HL-60 (cell line): Measurements from ENCODE around the gene TRPV5.

Experiments
- DNase-seq, 2 experiments: peaks; one replicate each; pipeline ENCODE4 v3.0.0-alpha.2; 2010 to 2020; ENCODE audit warnings: low read depth in 1 of 2, low spot score in 1 of 2
- H3K27ac ChIP-seq: fragments of 250-450 bp; sonication (Bioruptor Pico); replicated peaks from 2 replicates; pipeline ENCODE4 v1.5.1; 2020; ENCODE audit warnings: mild to moderate bottlenecking, moderate library complexity
- H3K27me3 ChIP-seq: fragments of 250-450 bp; sonication (Bioruptor Pico); 2 replicates; pipeline ENCODE4 v1.5.1; 2021; ENCODE audit warnings: mild to moderate bottlenecking, moderate library complexity; ENCODE audit not compliant: insufficient read depth, poor library complexity, severe bottlenecking
- H3K4me3 ChIP-seq: replicated peaks from 2 replicates; pipeline ENCODE4 v1.5.1; 2011; ENCODE audit warnings: mild to moderate bottlenecking, control low read depth, low read length; ENCODE audit not compliant: insufficient read depth
- GABPA ChIP-seq: IDR thresholded peaks from 2 replicates; pipeline ENCODE4 v1.6.1; 2012; ENCODE audit warnings: low read depth
- POLR2AphosphoS5 ChIP-seq: IDR thresholded peaks from 2 replicates; pipeline ENCODE4 v1.6.1; 2012; ENCODE audit warnings: low read depth
- SPI1 ChIP-seq: IDR thresholded peaks from 2 replicates; pipeline ENCODE4 v1.6.1; 2012; ENCODE audit warnings: low read depth, mild to moderate bottlenecking, borderline replicate concordance
- TF ChIP-seq, protein P1 (sequence below): IDR thresholded peaks from one replicate; pipeline ENCODE4 v1.5.1; 2011; ENCODE audit warnings: low read length, control low read depth, inconsistent platforms; ENCODE audit not compliant: insufficient read depth
- TF ChIP-seq, protein P2 (sequence below): IDR thresholded peaks from 2 replicates; pipeline ENCODE4 v1.6.1; 2012; ENCODE audit warnings: low read depth; ENCODE audit not compliant: insufficient replicate concordance

The TRPV5 gene

DNA sequence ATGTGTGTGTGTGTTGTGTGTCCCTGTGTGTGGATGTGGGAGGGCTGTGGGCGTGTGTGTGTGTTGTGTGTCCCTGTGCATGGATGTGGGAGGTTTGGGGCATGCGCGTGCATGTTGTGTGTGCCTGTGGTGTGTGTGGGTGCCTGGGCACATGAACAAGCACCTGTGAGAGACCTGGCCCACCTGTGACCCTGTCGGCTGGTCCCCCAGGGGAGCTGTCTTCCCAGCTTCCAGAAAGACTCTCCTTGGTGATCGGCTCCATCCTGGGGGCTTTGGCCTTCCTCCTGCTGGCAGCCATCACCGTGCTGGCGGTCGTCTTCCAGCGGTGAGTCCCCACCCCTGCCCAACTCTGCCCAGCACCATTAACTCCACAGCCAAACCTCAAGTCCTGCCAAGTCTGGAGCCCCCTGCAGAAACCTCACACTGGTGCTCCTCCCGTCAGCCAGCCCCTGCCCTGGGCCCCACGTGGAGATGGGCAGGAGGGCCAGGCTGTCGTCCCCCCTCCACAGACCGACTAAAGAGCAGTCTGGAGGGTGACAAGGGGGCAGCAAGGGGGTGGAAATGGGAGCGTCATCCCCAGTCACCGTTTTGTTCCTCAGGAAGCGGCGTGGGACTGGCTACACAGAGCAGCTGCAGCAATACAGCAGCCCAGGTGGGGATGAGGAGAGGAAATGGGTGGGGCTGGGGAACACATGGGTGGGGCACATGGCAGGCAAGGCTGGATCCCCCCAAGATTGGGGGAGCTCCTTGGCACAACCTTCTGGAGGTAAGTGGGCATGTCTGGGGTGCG lies 66.0 kb downstream of the TRPV5 start:
- no peak overlapping the region for H3K27ac ChIP-seq
- DNase-seq, result no peak
- H3K4me3 ChIP-seq, result no peak overlapping the region
- no peaks in the 10 kb centered on the region for H3K27me3 ChIP-seq
- no peak for TF ChIP-seq POLR2AphosphoS5
- no peak for TF ChIP-seq GABPA
- TF ChIP-seq, protein P1, sequence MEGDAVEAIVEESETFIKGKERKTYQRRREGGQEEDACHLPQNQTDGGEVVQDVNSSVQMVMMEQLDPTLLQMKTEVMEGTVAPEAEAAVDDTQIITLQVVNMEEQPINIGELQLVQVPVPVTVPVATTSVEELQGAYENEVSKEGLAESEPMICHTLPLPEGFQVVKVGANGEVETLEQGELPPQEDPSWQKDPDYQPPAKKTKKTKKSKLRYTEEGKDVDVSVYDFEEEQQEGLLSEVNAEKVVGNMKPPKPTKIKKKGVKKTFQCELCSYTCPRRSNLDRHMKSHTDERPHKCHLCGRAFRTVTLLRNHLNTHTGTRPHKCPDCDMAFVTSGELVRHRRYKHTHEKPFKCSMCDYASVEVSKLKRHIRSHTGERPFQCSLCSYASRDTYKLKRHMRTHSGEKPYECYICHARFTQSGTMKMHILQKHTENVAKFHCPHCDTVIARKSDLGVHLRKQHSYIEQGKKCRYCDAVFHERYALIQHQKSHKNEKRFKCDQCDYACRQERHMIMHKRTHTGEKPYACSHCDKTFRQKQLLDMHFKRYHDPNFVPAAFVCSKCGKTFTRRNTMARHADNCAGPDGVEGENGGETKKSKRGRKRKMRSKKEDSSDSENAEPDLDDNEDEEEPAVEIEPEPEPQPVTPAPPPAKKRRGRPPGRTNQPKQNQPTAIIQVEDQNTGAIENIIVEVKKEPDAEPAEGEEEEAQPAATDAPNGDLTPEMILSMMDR, result no peak
- TF ChIP-seq, protein P2, sequence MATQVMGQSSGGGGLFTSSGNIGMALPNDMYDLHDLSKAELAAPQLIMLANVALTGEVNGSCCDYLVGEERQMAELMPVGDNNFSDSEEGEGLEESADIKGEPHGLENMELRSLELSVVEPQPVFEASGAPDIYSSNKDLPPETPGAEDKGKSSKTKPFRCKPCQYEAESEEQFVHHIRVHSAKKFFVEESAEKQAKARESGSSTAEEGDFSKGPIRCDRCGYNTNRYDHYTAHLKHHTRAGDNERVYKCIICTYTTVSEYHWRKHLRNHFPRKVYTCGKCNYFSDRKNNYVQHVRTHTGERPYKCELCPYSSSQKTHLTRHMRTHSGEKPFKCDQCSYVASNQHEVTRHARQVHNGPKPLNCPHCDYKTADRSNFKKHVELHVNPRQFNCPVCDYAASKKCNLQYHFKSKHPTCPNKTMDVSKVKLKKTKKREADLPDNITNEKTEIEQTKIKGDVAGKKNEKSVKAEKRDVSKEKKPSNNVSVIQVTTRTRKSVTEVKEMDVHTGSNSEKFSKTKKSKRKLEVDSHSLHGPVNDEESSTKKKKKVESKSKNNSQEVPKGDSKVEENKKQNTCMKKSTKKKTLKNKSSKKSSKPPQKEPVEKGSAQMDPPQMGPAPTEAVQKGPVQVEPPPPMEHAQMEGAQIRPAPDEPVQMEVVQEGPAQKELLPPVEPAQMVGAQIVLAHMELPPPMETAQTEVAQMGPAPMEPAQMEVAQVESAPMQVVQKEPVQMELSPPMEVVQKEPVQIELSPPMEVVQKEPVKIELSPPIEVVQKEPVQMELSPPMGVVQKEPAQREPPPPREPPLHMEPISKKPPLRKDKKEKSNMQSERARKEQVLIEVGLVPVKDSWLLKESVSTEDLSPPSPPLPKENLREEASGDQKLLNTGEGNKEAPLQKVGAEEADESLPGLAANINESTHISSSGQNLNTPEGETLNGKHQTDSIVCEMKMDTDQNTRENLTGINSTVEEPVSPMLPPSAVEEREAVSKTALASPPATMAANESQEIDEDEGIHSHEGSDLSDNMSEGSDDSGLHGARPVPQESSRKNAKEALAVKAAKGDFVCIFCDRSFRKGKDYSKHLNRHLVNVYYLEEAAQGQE, result no peak
- no peak for TF ChIP-seq SPI1

DNA sequence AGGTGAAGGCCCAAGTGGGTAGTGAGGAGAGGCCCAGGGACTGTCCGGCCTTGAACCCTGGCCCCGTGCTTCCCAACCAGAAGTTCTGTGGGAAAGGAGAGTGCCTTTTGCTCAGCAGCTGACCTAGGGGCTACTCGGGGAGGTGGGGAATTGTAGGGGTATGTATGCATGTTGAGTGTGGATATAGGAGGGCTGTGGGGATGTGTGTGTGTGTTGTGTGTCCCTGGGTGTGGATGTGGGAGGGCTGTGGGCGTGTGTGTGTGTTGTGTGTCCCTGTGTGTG lies 66.5 kb downstream of the TRPV5 start:
- no peak for DNase-seq
- no peak overlapping the region for H3K27ac ChIP-seq
- TF ChIP-seq POLR2AphosphoS5, result no peak
- TF ChIP-seq, protein P1, result no peak
- TF ChIP-seq GABPA, result no peak
- TF ChIP-seq SPI1, result no peak
- TF ChIP-seq, protein P2, result no peak
- no peak overlapping the region for H3K4me3 ChIP-seq
- H3K27me3 ChIP-seq, result no peaks in the 10 kb centered on the region

DNA sequence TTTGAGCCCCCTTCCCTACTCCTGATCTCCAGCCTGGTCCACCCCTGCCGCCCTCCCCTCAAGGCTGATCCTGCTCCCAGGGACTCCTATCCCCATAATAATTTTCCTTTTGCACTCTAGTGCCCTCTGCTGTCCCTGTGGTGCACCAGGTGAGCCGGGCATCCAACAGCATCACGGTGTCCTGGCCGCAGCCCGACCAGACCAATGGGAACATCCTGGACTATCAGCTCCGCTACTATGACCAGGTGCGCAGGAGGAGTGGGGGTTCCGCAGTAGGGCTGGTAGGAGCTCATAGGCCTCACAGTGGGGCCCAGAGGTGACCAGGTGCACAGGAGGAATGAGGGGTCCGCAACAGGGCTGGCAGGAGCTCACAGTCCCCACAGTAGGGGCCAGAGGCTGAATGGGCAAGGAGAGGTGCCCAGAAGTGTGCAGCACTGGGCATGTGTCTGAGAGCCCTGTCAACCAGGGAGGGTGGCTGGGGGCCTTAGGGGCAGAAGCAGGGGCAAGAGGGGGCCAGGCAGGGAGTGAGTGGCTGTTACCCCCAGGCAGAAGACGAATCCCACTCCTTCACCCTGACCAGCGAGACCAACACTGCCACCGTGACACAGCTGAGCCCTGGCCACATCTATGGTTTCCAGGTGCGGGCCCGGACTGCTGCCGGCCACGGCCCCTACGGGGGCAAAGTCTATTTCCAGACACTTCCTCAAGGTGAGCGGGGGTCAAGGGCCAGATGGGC lies 67.0 kb downstream of the TRPV5 start:
- H3K4me3 ChIP-seq, result no peak overlapping the region
- no peak overlapping the region for H3K27ac ChIP-seq
- no peaks in the 10 kb centered on the region for H3K27me3 ChIP-seq
- TF ChIP-seq, protein P1, result peak; percentile 50
- TF ChIP-seq GABPA, result no peak
- peak in 1 of 2 experiments; percentile 25 for DNase-seq

DNA sequence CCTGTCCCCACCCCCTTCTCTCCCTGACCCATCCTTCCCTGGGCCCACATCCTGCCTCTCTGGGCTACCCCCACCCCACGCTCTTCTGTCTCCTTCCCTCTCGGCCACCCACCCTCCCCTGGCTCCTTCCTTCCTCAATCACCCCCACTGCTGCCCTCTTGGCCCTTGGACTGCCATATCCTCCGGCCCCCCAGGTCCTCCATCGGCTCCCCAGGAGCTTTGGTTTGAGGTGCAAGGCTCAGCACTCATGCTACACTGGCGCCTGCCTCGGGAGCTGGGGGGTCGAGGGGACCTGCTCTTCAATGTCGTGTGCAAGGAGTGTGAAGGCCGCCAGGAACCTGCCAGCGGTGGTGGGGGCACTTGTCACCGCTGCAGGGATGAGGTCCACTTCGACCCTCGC lies 67.8 kb downstream of the TRPV5 start:
- no peak for DNase-seq
- H3K4me3 ChIP-seq, result no peak overlapping the region
- H3K27ac ChIP-seq, result no peak overlapping the region
- no peaks in the 10 kb centered on the region for H3K27me3 ChIP-seq
- TF ChIP-seq GABPA (no peak), SPI1 (no peak), POLR2AphosphoS5 (no peak)
- TF ChIP-seq, protein P2, result no peak
- TF ChIP-seq, protein P1, result no peak
